ENCODE measurements around the gene C2orf78.
A peak's percentile ranks its signal among the peaks of the same experiment; 100 is the strongest.
"Not testable (repeated sequence)": the region's sequence is repeated elsewhere in the genome, so short reads cannot be mapped to it uniquely, and the experiment has no call there.

Gene C2orf78

GRCh38 chr2:73780237-73780582 lies 3.8 kb upstream of the C2orf78 start:
- no peak for DNase-seq (ENCODE audit: low read depth)

GRCh38 chr2:73783402-73783801 lies 581 bp upstream of the C2orf78 start:
- DNase-seq (ENCODE audit: low read depth) = not testable (repeated sequence)

- DNase-seq (ENCODE audit: low read depth) = no peak
Measured at GRCh38 chr2:73811878-73812277, 27.9 kb downstream of the C2orf78 start.

GRCh38 chr2:73812635-73813034 lies 28.7 kb downstream of the C2orf78 start:
- no peak for DNase-seq (ENCODE audit: low read depth)

- no peak for DNase-seq (ENCODE audit: low read depth)
Measured at GRCh38 chr2:73818296-73818695, 34.3 kb downstream of the C2orf78 start.

GRCh38 chr2:73821227-73821626 lies 37.2 kb downstream of the C2orf78 start:
- no peak for DNase-seq (ENCODE audit: low read depth)

- DNase-seq (ENCODE audit: low read depth) = no peak
Measured at GRCh38 chr2:73821669-73822068, 37.7 kb downstream of the C2orf78 start.

- no peak for DNase-seq (ENCODE audit: low read depth)
Measured at GRCh38 chr2:73822276-73822675, 38.3 kb downstream of the C2orf78 start.

- DNase-seq (ENCODE audit: low read depth) = no peak
Measured at GRCh38 chr2:73822991-73823390, 39.0 kb downstream of the C2orf78 start.

- no peak for DNase-seq (ENCODE audit: low read depth)
Measured at GRCh38 chr2:73823416-73823815, 39.4 kb downstream of the C2orf78 start.

GRCh38 chr2:73823916-73824523 lies 40.0 kb downstream of the C2orf78 start:
- peak; percentile 77 for DNase-seq (ENCODE audit: low read depth)

GRCh38 chr2:73825408-73825807 lies 41.4 kb downstream of the C2orf78 start:
- DNase-seq (ENCODE audit: low read depth) = no peak

- no peak for DNase-seq (ENCODE audit: low read depth)
Measured at GRCh38 chr2:73827018-73827417, 43.0 kb downstream of the C2orf78 start.

- no peak for DNase-seq (ENCODE audit: low read depth)
Measured at GRCh38 chr2:73827660-73828388, 43.8 kb downstream of the C2orf78 start.

GRCh38 chr2:73828389-73828817 lies 44.4 kb downstream of the C2orf78 start:
- no peak for DNase-seq (ENCODE audit: low read depth)

- DNase-seq (ENCODE audit: low read depth) = peak; percentile 84
Measured at GRCh38 chr2:73828818-73829570, 45.0 kb downstream of the C2orf78 start, which contains the start of gene STAMBP. Gene STAMBP (plus strand): TSS chr2:73828961. CDS start chr2:73830857, 1,896 bp downstream.

GRCh38 chr2:73830871-73831401 lies 47.0 kb downstream of the C2orf78 start:
- DNase-seq (ENCODE audit: low read depth) = peak; percentile 89

- no peak for DNase-seq (ENCODE audit: low read depth)
Measured at GRCh38 chr2:73832930-73833329, 48.9 kb downstream of the C2orf78 start.

- no peak for DNase-seq (ENCODE audit: low read depth)
Measured at GRCh38 chr2:73836141-73836943, 52.4 kb downstream of the C2orf78 start.

- no peak for DNase-seq (ENCODE audit: low read depth)
Measured at GRCh38 chr2:73837847-73838585, 54.0 kb downstream of the C2orf78 start.

- no peak for DNase-seq (ENCODE audit: low read depth)
Measured at GRCh38 chr2:73838889-73839534, 55.0 kb downstream of the C2orf78 start.
